Activated CD4-positive, alpha-beta T cell treated with anti-CD3 and anti-CD28 coated beads, Interleukin-10, Interleukin-2, amounts not matched to agents 100 ng/mL and 50 ng/mL, durations not matched to agents 16 hours and 8 hours (primary cell): ENCODE measurements around the gene SSH2.
"Not testable (repeated sequence)": the region's sequence is repeated elsewhere in the genome, so short reads cannot be mapped to it uniquely, and the experiment has no call there.

ENCODE experiments used
- DNase-seq: peaks from one replicate; pipeline ENCODE4 v3.0.0-alpha.2; 2020

Gene SSH2

DNA sequence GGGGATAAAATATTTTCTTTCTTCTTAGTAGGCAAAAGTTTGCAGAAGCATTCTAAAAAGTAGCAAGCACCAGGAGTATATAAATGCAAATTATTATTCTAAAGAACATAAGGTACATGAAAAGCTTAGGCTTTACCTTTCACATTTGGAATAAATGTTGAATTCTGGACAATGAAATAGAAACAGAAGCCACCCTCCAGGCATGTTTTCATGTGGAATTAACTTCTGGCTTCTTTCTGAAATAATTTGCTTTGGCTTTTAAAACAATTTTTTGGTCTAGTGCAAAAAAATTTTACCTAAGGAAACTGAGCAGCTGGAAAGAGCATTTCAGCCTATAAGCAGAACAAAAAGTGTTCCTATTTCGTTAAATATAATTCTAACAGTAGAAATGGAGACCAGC lies 197.8 kb downstream of the SSH2 start:
- no peak for DNase-seq

DNA sequence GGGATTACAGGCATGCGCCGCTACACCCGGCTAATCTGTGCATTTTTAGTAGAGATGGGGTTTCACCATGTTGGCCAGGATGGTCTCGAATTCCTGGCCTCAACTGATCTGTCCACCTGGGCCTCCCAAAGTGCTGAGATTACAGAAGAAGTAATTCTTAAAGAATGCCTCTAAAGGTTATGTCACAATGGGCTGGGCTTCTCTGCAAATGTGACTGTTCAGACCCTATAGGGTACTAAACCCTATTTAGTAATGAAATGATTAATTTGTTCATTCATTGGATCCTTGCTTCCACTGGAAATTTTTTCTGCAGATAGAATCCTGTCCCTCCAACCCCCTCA lies 198.5 kb downstream of the SSH2 start:
- DNase-seq, result no peak

DNA sequence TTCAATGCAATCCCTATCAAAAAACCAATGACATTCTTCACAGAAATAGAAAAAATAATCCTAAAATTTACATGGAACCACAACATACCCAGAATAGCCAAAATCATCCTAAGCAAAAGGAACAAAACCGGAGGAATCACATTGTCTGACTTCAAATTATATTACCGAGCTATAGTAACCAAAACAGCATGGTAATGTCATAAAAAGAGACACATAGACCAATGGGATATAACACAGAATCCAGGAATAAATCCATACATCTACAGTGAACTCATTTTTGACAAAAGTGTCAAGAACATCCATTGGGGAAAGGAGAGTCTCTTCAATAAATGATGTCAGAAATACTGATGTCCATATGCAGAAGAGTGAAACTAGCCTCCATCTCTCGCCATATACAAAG lies 201.5 kb downstream of the SSH2 start:
- DNase-seq, result no peak

DNA sequence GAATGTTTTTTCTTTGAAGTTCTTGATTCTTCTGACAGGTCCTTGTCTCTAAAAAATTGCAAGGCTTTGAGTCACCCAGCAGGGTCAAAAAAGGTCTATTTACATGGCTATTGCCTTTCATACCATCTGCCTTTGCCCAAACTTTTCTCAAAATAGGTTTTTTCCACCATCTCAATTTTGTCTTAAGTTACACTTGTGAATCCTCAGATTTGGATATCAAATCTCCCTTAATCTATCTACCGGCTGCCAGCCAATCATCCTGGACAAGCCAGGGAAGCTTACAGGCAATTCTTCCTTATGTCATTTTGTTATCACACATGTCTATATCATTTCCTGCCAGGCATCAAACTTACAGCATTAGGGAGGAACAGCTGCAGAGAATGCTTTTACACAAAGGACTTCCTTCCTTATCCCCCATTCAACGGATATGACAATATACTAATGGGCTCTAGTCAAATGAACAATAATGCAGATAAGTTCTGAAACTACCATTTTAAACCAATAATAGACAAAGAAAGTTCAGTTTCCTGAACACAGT lies 203.2 kb downstream of the SSH2 start:
- peak; percentile 55 for DNase-seq

DNA sequence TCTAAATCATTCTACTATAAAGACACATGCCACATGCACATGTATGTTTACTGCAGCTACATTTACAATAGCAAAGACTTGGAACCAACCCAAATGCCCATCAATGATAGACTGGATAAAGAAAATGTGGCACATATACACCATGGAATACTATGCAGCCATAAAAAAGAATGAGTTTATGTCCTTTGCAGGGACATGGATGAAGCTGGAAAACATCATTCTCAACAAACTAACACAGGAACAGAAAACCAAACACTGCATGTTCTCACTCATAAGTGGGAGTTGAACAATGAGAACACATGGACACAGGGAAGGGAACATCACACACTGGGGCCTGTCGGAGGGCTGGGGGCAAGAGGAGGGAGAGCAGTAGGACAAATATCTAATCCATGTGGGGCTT lies 204.6 kb downstream of the SSH2 start:
- DNase-seq, result not testable (repeated sequence)

DNA sequence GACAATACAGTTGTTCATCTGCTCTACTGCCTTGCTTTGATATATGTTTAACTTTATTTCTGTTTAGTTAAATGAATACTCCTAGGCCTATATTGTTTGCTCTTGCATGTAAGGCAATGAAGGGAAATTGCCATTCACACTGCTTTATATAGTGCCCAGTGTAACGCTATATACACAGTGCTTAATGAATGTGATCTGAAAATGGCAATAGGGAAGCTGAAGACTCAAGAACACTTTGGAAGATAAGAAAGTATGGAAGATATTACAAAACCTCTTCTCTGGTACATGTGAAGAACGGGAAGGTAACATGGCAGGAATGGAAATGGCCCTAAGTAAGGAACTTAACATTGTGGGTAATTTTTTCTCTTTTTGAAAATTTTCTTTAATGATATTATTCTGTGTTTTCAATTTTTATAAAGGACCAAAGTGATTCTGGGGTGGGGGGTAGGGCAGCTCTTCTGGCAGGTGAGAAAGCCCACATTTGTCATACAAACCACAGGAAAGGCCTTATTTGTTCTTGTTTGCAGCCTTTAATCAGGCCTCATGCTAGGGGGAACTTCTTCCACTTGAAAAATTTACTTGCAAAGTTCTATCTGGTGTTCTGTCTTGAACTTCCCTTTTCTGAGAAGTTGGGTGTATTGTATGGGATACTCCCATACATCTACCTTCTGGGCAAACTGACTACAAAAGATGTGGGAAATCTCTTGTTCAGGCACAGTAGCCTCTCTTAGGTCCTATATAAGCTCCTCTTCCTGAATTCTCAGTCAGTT lies 206.6 kb downstream of the SSH2 start:
- DNase-seq, result no peak

DNA sequence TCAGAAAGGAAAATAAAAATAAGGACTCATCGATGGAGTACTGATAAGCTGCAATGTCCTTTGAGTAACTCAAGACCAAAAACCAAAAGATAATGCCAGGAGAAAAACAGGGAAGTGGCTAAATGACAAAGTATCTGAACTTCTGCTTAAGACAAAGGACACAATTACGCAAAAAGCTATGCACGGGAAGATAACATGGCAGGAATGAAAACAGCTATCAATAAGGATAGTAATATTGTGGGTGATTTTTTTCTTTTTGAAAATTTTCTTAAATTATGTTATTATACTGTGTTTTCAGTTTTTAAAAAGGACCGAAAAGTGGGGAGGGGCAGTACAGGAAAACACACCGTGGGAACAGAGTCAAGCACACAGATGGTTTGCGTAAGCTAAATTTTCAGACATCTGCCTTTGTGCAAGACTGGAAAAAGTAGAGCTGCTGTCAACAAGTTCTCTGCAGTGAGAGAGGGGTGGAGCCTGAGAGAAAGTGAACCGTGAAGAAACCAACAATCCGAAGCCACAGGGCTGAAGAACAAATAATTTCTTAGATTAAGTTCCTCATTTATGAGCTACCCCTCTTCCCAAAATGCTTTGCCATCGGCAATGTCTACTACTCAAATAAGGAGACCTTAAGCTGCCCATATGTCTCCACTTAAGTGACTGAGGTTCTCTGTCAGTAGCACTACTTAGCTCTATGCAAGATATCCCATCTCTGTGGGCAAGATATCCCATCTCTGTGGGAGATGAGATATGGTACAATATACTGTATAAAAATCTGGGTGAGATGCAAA lies 207.4 kb downstream of the SSH2 start:
- peak; percentile 32 for DNase-seq

DNA sequence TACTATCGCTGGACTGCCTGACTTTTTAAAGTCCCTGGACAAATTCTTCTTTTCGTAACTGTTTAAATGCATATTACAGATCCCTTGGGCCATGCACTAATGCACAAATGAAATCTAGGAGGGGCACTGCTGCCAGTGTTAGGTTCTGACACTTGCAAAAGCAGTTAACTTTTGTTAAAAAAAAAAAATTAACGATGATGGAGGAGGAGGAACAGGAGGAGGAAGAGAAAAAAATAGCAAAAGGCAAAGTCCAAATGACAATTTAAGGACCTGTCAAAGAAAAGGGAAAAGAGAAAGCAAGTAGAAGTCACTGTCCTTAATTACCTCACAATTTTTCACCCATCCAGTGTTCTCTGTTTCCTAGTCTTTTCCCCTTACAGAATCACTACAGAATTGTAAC lies 209.5 kb downstream of the SSH2 start:
- DNase-seq, result no peak

DNA sequence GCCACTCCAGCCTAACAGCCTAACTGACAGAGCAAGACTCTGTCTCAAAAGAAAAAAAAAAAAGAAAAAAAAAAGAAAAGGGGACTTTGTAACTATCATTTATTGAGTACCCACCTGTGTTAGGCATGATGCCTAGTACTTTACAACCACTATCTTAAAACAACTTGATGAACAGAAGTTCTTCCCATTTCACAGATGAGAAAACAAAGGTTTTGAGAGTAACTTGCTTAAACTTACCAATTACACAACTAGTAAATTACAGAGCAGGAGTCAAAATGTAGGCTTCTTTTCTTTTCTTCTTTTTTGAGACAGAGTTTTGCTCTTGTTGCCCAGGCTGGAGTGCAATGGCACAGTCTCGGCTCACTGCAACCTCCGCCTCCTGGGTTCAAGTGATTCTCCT lies 210.6 kb downstream of the SSH2 start:
- no peak for DNase-seq

DNA sequence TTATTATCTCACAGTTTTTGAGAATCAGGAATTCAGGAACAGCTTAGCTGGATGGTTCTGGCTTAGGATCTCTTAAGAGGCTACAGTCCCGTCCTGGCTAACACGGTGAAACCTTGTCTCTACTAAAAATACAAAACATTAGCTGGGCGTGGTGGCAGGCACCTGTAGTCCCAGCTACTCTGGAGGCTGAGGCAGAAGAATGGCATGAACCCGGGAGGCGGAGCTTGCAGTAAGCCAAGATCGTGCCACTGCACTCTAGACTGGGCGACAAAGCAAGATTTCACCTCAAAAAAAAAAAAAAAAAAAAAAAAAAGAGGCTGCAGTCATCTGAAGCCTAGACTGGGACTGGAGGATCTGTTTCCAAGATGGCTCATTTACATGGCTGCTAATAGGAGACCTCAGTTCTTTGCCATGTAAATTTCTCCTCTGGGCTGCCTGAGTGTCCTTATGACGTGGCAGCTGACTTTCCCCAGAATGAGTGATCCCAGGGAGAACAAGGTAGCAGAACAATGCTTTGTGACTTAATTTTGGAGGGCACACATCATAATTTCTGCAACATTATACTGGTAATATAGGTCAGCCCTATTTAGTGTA lies 211.5 kb downstream of the SSH2 start:
- no peak for DNase-seq

DNA sequence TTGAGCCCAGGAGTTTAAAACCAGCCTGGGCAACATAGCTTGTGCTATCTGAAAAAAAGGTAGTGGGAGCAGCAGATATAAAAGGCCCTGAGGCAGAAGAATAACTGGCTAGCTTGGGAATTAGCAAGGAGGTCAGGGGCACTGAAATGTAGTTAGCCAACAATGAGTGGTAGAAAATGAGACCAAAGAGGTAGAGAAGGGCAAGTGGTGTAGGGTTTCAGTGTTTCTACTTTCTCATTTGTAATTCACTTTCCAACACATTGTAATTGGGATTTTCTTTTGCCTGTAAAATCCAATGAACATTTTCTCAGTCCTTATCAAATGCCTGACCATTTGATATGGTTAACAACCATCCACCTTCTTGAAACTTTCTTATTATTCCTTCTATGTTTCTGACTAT lies 212.2 kb downstream of the SSH2 start:
- no peak for DNase-seq

DNA sequence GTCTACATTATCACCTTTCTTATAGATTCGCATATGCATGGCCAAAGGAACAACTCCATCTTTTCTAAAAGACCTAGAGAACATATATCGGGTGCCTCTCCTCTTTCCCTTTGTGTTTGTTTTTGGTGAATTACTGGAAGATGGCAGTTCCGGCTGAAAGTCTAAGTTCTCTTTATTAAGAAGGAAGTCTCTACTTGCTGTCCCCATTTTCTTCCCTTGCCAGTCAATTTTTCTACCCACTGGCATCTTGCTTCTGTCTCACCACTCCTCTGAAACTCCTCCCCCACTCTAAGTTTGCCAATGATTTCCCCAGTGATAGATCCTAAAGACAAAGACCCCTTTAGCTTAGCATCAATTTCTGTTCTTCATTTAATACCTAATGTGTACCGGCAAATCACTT lies 213.5 kb downstream of the SSH2 start:
- no peak for DNase-seq

DNA sequence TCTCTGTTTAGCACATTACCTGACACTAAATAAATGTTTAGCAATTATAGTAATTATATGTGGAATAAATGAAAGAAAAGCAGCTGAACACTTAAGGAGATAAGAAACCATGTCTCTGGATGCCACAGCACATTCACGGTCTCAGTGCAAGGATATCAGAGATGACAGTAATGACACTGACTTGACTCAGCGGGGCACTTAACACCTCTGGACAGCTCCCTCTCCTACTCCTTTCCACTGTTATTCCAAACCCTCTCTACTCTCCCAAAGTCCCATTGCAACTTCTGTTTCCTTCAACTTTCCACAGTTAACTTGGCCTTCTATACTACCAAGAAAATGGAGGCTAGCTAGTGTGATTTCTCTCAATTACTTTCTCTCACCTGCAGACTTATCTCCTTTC lies 214.3 kb downstream of the SSH2 start:
- DNase-seq, result no peak

DNA sequence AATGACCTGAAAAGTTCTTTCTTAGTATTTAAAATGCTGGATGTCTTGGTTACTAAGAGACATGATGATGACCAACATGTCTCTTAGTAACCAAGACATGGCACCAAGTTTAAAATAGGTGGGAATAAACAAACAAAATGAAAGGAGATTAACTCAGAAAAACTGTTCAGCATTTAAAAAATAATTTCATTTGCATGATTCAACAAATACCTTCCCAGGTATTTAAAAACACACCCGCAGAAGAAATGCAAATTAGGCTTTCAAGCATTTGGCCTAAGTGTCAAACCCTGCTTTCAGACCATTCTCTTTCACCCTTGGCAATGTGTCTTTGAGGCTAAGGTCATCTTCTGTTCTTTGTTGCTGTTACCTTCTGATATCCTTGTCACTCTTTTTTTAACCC lies 215.9 kb downstream of the SSH2 start:
- DNase-seq, result no peak

DNA sequence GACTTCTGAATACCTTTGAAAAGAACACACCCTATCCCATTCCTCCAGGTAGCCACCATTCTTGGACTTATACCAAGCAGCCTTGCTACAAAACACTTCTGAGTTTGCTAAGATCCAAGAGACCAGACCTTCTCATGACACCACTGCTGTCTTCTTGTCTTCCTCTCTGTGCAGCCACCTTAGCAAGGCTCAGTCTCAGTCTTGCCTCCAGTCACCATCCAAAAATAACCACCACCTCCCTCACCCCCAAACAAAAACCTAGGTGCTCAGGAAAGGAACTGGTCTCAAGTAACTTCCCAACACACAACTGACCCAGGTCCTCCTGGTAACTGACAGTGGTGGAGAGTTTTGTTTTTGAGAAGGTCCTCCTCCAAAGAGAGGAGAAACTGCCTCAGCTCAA lies 216.4 kb downstream of the SSH2 start:
- no peak for DNase-seq

DNA sequence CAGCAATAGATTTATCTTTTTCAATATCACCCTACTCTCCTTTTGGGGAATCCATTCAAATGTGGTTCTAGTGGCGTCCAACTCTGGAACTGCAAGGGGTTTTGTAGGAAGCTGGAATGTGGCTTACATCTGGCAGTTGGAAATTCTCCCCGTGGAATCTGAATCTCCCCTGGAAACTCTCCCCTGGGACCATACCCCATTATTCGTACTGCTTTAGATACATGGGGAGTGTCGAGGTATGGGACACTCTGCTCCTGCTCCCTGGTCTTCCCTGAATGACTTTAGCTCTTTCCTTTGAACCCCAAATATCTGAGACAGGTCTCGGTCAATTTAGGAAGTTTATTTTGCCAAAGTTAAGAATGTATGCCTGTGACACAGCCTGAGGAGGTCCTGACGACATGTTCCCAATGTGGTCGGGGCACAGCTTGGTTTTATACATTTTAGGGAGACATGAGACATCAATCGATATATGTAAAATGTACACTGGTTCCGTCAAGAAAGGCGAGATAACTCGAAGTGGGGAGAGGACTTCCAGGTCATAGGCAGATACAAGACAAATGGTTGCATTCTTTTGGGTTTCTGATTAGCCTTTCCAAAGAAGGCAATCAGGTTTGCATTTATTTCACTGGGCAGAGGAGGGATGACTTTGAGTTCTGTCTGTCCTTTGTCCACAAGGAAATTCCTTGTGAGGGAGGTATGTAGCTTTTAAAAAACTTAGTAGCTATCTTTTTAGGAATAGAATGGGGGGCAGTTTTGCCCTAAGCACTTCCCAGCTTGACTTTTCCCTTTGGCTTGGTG lies 218.2 kb downstream of the SSH2 start:
- DNase-seq, result no peak

DNA sequence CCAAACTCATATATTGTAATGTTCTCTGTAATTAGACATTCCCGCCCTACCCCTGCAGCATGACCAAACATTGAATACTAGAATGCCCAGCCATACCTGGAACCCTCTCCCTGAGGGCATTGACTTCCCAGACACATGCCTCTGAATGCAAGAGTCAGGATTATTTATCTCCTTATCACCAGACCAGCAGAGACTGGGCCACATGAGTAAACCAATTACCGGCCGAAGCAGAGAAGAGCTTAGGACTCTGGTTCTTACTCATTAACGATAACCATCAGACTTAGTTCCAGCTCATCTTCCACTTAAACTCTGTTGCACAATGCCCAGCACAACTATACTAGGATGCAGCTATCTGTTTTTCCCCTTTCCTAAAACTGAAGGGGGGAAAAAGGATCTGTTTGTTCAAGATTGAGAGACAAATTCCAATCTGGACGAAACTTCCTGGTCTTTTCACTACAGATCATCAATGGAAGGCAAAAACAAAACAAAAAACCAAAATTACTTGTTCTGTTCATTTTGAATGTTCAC lies 219.1 kb downstream of the SSH2 start:
- peak; percentile 41 for DNase-seq

DNA sequence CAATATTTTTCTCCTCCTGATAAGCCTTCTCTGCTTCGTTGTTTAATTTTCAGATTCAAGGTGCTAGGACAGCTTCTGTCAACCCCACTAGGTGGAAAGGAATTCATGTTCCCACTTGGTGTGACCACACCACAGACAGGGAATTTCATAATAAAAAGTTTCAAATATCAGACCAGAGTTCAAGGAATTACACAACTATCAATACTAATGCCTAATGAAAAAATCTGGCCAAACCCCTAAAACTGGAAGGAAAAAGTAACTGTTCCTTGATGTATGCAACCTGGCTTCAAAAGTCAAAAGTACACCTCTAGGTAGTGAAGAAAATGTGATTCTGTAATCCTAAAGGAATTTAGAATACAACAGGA lies 219.5 kb downstream of the SSH2 start:
- DNase-seq, result no peak

DNA sequence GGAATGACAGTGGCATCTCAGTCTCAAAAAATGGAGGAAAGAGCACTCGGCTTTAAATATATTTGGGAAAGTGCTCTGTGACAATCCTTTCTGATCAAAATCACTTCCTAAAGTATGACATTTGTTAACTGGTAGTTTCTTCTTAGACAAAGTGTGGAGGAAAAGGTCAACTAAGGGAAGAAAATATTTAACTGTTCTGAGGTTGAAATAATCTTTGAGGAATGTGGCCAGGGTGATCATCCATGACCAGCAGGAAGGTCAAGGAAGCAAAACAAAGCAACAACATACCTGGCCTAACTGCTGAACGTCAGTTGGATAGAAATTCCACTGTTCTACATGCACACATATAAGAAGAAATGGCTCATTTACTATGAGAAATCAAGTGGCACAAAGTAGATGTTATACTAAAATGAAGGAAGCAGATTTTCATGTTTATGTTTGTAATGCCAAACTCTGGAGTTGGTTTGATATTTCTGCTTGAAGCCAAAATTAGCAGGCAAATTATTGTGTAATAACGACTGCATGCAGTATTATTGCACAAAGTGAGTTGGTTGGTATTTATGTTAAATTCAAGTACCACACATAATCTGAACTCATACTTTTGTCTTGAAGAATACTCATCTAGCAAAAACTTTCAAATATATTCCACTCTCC lies 220.0 kb downstream of the SSH2 start:
- DNase-seq, result no peak

DNA sequence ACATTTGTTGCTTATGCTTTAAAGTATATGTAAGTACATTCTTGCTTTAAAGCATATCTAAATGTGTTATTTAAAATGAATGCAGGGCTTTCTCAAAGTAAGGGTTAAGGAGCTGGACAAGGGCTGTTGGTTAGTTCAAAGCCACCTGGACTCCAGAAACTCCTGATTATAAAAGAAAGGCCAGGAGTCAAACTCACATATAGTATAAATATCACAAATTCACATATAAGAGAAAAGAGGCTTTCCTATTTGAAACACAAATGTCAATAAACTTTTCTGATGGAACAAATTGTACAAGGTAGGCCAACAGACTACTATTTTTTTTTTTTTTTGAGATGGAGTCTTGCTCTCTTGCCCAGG lies 222.8 kb downstream of the SSH2 start:
- DNase-seq, result no peak

DNA sequence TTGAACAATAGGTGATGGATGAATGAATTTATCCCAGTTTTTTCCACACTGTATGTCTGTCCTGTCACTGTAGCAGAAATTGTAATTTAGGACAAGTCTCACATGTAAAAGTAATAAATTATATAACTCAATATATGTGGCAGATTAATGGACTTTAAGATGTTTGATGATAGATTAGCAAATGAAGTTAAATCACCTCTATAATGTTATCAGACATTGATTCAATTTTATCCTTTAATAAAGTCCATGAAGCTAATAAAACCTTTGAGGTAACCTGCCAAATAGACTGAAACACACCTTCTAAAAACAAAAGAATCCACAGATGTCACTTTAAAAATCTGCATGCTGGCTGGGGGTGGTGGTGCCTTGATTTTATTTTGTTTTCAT lies 224.0 kb downstream of the SSH2 start:
- no peak for DNase-seq

DNA sequence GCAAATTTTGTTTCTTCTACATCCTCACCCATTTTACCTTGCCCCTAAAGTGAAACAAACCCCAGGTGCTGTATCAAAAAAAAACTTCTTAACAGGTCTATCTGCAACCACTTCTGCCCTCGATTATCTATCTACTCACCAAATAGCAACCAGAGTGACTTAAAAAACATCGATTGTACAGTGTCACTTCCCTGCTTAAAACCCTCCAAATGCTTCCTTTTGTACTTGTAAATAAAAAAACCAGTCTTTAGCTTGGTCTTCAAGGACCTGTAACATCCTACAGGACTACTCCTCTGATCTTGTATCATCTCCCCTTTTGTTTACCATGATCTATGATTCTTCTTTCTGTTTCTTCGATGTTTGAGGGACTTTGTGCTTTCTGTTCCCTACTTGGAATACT lies 224.6 kb downstream of the SSH2 start:
- DNase-seq, result no peak

DNA sequence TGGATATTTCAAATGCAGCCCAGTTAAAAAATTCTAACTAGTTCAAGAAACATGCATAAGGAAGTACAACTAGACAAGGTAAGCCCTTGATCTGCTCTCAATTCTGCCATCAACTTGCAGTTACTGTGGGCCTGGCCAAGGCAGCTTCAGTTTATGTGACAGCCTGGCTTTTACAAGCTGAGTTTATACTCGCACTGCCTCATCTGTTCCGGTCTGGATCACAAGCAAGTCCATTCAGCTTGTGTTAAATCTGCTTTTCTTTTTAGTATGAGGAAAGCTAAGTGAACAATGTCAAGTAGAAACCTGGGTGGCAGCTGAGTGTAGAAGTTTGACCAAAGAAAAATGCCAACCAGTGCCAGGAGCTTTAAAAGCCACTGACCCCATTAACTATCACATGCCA lies 230.7 kb downstream of the SSH2 start:
- no peak for DNase-seq
